K562 (cell line): ENCODE results near the gene RHOB. TPM values are rescaled to one million over a fixed set of nuclear protein-coding genes. Genes with fewer than 3 reads are reported as not detected.

Experiments
- CHD7 ChIP-seq: fragments of 200-600 bp; sonication (generic); IDR thresholded peaks from one replicate; pipeline ENCODE4 v1.6.1; 2012; ENCODE audit warnings: mild to moderate bottlenecking, low read depth, low read length, inconsistent platforms
- MLX ChIP-seq, 2 experiments: fragments of 450-650 bp in 1 of 2; sonication (generic) in 1 of 2; formaldehyde crosslinking; conservative IDR thresholded peaks; 2 replicates each; pipeline versions ENCODE4 v1.4.0 to v1.8.1; 2020 to 2022; ENCODE audit warnings: mild to moderate bottlenecking in 1 of 2, missing genetic modification reagents in 1 of 2
- PYGO2 ChIP-seq: fragments of 450-650 bp; IDR thresholded peaks from 2 replicates; pipeline ENCODE4 v1.6.1; 2016; ENCODE audit warnings: mild to moderate bottlenecking, missing genetic modification characterization, moderate library complexity, missing compliant biosample characterization
- ZNF75A ChIP-seq: fragments of 450-650 bp; formaldehyde crosslinking; IDR thresholded peaks from 2 replicates; pipeline ENCODE4 v1.4.0; 2020; ENCODE audit warnings: mild to moderate bottlenecking
- polyA plus RNA-seq, 8 experiments: library from polyadenylated mRNA; depleted of rRNA in 4 of 8; stranded (reverse) in 5 of 8; unstranded in 3 of 8; fragments of >200 nt; fragmentation: Nextera tagmentation in 2 of 8; fragmentation: Illumina TruSeq in 1 of 8; extraction: Ambion mirVana in 2 of 8; extraction: Trizol in 1 of 8; gene quantifications; 2 replicates each; pipeline versions ENCODE4 v1.2.1 to v1.2.3, GENCODE V29; 2011 to 2014; ENCODE audit warnings: inconsistent platforms in 1 of 8, missing spikeins in 1 of 8
- total RNA-seq, 7 experiments: library from RNA; depleted of rRNA in 6 of 7; stranded (reverse); fragments of >200 nt in 6 of 7; fragmentation: Illumina TruSeq in 2 of 7; extraction: Trizol in 2 of 7; gene quantifications; 2 replicates each; pipeline versions ENCODE4 v1.2.1 to v1.2.3, GENCODE V29; 2011 to 2021; ENCODE audit warnings: low replicate concordance in 1 of 7
- TF ChIP-seq, protein P1 (sequence below): sonication (generic); formaldehyde crosslinking; IDR thresholded peaks from 2 replicates; pipeline ENCODE4 v1.8.1; 2023; ENCODE audit warnings: missing genetic modification reagents, mild to moderate bottlenecking, borderline replicate concordance
- TF ChIP-seq, protein P2 (sequence below): fragments of 250-450 bp; sonication (Bioruptor Pico); IDR thresholded peaks from 2 replicates; pipeline ENCODE4 v1.8.0; 2022; ENCODE audit warnings: inconsistent platforms

RHOB gene
- total and polyA plus RNA-seq, 9 of the 15 experiments (the other 6 are each of a cell fraction or from before 2014, with no cell fraction given) = 0.07 to 4.8 (median 1.1) TPM

DNA sequence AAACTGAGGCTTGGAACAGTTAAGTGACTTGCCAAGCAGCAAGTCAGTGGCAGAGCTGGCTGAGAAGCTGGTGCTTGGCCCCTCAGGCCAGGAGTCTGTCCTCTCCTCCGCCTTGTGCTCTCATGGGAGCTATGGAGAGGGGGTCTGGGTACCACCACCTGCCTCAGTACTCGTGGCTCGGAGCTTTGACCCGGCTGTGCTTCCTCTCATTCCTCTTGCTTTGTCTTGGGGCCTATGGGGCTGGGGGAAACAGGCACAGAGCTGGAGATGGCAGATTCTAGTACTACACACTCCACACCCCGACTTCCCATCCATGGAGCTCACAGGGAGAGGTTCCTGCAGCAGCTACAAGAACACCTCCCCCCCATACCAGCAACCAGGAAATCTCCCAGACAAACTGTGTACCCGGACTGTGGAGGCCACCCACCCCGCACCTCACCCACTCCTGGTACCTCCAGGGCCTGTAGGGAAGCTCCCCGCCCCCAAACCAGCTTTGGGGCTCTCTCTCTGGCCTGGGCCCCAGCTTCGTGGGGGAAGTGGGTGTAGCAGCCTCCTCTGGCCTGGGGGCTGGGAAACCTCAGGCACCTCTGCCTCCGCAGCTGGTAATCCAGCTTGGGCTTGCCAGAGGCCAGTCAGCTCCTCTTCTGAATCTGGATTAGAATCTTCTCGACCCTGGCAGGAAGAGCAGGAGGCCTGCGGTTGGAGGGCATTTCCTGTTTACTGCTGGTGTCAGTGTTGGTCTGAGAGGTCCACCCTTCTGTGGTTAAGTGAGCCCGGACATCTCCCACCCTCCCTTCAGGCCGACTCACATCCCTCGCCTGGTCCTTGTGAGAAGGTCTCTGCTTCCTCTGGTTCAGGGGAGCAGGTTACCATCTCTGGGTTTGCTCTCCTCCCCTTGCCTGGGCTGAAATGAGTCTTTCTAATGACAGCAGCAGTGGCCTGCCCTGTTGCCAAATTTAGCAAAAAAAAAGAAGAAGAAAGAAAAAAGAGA is 22.3 kb upstream of the RHOB start (continued):
- TF ChIP-seq CHD7 = no peak
- TF ChIP-seq, protein P1, sequence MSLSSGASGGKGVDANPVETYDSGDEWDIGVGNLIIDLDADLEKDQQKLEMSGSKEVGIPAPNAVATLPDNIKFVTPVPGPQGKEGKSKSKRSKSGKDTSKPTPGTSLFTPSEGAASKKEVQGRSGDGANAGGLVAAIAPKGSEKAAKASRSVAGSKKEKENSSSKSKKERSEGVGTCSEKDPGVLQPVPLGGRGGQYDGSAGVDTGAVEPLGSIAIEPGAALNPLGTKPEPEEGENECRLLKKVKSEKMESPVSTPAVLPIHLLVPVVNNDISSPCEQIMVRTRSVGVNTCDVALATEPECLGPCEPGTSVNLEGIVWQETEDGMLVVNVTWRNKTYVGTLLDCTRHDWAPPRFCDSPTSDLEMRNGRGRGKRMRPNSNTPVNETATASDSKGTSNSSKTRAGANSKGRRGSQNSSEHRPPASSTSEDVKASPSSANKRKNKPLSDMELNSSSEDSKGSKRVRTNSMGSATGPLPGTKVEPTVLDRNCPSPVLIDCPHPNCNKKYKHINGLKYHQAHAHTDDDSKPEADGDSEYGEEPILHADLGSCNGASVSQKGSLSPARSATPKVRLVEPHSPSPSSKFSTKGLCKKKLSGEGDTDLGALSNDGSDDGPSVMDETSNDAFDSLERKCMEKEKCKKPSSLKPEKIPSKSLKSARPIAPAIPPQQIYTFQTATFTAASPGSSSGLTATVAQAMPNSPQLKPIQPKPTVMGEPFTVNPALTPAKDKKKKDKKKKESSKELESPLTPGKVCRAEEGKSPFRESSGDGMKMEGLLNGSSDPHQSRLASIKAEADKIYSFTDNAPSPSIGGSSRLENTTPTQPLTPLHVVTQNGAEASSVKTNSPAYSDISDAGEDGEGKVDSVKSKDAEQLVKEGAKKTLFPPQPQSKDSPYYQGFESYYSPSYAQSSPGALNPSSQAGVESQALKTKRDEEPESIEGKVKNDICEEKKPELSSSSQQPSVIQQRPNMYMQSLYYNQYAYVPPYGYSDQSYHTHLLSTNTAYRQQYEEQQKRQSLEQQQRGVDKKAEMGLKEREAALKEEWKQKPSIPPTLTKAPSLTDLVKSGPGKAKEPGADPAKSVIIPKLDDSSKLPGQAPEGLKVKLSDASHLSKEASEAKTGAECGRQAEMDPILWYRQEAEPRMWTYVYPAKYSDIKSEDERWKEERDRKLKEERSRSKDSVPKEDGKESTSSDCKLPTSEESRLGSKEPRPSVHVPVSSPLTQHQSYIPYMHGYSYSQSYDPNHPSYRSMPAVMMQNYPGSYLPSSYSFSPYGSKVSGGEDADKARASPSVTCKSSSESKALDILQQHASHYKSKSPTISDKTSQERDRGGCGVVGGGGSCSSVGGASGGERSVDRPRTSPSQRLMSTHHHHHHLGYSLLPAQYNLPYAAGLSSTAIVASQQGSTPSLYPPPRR (CRISPR knock-in tag) = no peak
- no peak for TF ChIP-seq MLX (CRISPR knock-in tag; conservative IDR thresholded peaks at IDR 0.05)
- TF ChIP-seq, protein P2, sequence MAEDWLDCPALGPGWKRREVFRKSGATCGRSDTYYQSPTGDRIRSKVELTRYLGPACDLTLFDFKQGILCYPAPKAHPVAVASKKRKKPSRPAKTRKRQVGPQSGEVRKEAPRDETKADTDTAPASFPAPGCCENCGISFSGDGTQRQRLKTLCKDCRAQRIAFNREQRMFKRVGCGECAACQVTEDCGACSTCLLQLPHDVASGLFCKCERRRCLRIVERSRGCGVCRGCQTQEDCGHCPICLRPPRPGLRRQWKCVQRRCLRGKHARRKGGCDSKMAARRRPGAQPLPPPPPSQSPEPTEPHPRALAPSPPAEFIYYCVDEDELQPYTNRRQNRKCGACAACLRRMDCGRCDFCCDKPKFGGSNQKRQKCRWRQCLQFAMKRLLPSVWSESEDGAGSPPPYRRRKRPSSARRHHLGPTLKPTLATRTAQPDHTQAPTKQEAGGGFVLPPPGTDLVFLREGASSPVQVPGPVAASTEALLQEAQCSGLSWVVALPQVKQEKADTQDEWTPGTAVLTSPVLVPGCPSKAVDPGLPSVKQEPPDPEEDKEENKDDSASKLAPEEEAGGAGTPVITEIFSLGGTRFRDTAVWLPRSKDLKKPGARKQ (CRISPR knock-in tag) = no peak
- no peak for TF ChIP-seq ZNF75A (CRISPR knock-in tag)
- no peak for TF ChIP-seq PYGO2 (tag)
